Measurements from ENCODE around the gene BAD.

DNA sequence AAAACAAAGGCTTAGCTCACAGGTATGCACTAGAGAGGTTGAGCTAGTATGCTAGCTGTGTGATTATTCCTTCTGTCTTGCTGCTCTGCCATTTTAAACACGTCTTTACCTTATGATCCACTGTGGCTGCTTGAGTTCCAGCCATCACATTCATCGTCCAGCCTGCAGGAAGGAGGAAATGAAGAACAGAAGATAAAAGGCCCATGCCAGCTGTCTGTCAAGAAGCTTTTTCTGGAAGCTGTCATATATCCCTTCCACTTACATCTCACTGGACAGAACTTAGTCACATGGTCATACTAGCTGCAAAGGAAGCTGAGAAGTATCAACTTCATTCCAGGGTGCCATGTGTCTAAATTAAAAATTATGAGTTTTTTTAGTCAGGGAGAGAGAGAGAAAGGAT lies 42.9 kb upstream of the BAD start:
- TF ChIP-seq, protein P1, sequence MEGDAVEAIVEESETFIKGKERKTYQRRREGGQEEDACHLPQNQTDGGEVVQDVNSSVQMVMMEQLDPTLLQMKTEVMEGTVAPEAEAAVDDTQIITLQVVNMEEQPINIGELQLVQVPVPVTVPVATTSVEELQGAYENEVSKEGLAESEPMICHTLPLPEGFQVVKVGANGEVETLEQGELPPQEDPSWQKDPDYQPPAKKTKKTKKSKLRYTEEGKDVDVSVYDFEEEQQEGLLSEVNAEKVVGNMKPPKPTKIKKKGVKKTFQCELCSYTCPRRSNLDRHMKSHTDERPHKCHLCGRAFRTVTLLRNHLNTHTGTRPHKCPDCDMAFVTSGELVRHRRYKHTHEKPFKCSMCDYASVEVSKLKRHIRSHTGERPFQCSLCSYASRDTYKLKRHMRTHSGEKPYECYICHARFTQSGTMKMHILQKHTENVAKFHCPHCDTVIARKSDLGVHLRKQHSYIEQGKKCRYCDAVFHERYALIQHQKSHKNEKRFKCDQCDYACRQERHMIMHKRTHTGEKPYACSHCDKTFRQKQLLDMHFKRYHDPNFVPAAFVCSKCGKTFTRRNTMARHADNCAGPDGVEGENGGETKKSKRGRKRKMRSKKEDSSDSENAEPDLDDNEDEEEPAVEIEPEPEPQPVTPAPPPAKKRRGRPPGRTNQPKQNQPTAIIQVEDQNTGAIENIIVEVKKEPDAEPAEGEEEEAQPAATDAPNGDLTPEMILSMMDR (IDR thresholded peaks at IDR 0.05; ENCODE audit: poor library complexity), result no peak
- TF ChIP-seq EZH2 (IDR thresholded peaks at IDR 0.05; ENCODE audit: borderline replicate concordance) (no peak), EZH2phosphoT487 (IDR thresholded peaks at IDR 0.05; ENCODE audit: low read depth, severe bottlenecking, unreplicated experiment) (no peak)

Measured in hepatocyte (in vitro differentiated cells).